LNCaP clone FGC (cell line): ENCODE measurements around the gene MTFP1.
A peak's percentile ranks its signal among the peaks of the same experiment; 100 is the strongest.
"Not testable (repeated sequence)": the region's sequence is repeated elsewhere in the genome, so short reads cannot be mapped to it uniquely, and the experiment has no call there.

Experiments
- DNase-seq: peaks from one replicate; pipeline ENCODE4 v3.0.0-alpha.2; 2011; ENCODE audit warnings: low read depth
- H3K4me3 ChIP-seq: 2 replicates; pipeline ENCODE4 v1.5.1; 2011; ENCODE audit warnings: mild to moderate bottlenecking, low read depth, low read length, control low read depth
- TF ChIP-seq, protein P1 (sequence below): IDR thresholded peaks from 2 replicates; pipeline ENCODE4 v1.5.1; 2012; ENCODE audit warnings: mild to moderate bottlenecking; ENCODE audit not compliant: control insufficient read depth, insufficient read depth; ENCODE audit errors: extremely low read depth

MTFP1 gene

GRCh38 chr22:30455075-30455840, 29.7 kb downstream of the MTFP1 start:
- DNase-seq, result no peak
- TF ChIP-seq, protein P1, sequence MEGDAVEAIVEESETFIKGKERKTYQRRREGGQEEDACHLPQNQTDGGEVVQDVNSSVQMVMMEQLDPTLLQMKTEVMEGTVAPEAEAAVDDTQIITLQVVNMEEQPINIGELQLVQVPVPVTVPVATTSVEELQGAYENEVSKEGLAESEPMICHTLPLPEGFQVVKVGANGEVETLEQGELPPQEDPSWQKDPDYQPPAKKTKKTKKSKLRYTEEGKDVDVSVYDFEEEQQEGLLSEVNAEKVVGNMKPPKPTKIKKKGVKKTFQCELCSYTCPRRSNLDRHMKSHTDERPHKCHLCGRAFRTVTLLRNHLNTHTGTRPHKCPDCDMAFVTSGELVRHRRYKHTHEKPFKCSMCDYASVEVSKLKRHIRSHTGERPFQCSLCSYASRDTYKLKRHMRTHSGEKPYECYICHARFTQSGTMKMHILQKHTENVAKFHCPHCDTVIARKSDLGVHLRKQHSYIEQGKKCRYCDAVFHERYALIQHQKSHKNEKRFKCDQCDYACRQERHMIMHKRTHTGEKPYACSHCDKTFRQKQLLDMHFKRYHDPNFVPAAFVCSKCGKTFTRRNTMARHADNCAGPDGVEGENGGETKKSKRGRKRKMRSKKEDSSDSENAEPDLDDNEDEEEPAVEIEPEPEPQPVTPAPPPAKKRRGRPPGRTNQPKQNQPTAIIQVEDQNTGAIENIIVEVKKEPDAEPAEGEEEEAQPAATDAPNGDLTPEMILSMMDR, result no peak
- no peak overlapping the region for H3K4me3 ChIP-seq

- DNase-seq, result no peak
- TF ChIP-seq, protein P1, result no peak
- H3K4me3 ChIP-seq, result no peak overlapping the region
Measured at GRCh38 chr22:30457981-30458380, 32.4 kb downstream of the MTFP1 start.

DNA sequence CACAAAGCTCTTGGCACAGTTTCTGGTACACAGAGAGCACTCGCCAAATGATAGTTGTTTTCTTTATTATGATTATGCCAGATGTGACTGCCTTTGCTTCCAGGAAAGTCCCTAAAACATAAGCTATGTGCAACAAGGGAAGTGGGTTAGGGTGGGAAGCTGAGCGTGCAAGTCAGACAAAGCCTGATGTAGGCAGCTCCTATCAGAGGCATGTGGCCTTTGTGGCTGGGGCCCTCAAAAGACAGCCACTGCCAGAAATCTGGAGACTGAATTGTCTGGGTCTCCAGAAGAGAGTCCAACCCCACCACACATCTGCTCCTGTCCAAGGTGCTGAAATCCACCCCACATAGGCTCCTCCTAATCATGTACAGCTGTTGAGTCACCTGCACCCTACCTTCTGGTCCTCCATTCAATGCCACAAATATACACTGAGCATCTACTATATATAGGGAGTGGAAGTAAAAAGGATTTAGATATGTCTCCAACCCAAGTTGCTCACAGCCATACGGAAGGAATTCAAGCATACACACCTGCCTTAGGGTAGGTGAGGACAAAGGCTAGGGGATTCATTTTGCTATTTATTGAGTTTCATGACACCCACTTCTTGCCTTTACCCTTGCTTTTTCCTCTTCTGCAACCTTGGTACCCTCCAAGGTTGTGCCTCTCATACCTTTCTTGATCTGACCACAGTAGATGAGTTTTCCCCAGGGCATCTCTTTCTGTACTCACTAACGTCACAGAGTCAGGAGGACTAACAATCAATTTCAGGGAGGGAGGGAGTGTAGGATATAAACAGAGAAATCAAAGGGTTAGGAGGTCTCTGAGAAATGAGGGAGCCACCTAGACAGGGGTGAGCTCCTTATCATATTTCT, 33.8 kb downstream of the MTFP1 start:
- H3K4me3 ChIP-seq, result no peak overlapping the region
- TF ChIP-seq, protein P1, result no peak
- DNase-seq, result no peak

DNA sequence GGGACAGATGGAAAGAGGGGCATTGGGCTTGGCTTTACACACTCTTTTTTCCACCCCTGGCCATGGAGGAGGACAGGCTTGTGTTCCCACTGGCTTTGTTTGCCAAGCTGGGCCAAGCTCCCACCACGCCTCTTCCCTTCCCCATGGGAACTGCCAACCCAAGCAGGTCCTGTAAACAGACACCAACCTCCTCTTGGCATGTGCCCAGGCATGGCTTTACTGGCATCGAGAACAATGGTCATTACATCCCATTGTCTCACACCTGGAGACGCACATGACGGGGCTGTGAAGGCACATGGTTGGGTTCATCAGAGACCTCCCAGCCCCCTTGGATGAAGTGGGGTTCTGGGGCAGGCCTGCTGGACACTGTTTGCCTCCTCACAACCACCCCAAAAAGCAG, 34.6 kb downstream of the MTFP1 start:
- H3K4me3 ChIP-seq, result no peak overlapping the region
- DNase-seq, result peak; percentile 44
- TF ChIP-seq, protein P1, result no peak

DNA sequence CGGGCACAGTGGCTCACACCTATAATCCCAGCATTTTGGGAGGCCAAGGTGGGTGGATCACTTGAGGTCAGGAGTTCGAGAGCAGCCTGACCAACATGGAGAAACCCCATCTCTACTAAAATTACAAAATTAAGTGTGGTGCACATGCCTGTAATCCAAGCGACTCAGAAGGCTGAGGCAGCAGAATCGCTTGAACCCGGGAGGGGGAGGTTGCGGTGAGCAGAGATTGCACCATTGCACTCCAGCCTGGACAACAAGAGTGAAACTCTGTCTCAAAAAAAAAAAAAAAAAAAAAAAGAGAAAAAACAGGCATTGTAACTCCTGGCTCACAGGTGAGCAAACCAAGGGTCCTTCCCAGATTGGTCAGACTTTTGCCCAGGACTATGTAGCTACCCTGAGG, 35.0 kb downstream of the MTFP1 start:
- DNase-seq, H3K4me3 ChIP-seq: not testable (repeated sequence)

GRCh38 chr22:30469165-30469564, 43.6 kb downstream of the MTFP1 start:
- no peak overlapping the region for H3K4me3 ChIP-seq
- TF ChIP-seq, protein P1, result no peak
- DNase-seq, result no peak

- DNase-seq, result no peak
- TF ChIP-seq, protein P1, result no peak
- H3K4me3 ChIP-seq, result no peak overlapping the region
Measured at GRCh38 chr22:30470655-30471054, 45.1 kb downstream of the MTFP1 start.
